Activated naive CD8-positive, alpha-beta T cell treated with anti-CD3 and anti-CD28 coated beads, Interleukin-2, amount 50 U/mL, for 16 hours (primary cell): ENCODE measurements around the gene RPL38.
A peak's percentile ranks its signal among the peaks of the same experiment; 100 is the strongest.
"Not testable (repeated sequence)": the region's sequence is repeated elsewhere in the genome, so short reads cannot be mapped to it uniquely, and the experiment has no call there.

Source experiments
- DNase-seq: peaks from one replicate; pipeline ENCODE4 v3.0.0-alpha.2; 2020; ENCODE audit warnings: low read depth, low spot score

RPL38 gene

DNA sequence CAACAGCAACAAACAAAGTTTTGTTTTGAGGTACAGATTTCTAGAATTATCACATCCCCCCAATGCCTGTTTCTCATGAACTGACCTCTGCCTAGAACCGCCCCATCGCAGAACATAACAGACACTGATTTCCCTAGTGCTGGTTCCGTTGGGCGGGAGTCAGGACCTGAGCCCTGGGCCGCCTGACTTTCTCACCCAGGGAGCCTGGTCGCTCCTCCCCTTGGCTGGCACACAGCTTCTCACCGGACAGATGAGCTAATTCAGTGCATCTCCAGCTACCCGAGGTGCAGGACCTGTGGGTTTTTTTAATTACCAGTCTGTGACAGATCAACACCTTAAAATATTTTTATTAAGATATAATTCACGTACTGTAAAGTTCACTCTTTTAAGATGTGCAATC, 20.1 kb upstream of the RPL38 start:
- no peak for DNase-seq

DNA sequence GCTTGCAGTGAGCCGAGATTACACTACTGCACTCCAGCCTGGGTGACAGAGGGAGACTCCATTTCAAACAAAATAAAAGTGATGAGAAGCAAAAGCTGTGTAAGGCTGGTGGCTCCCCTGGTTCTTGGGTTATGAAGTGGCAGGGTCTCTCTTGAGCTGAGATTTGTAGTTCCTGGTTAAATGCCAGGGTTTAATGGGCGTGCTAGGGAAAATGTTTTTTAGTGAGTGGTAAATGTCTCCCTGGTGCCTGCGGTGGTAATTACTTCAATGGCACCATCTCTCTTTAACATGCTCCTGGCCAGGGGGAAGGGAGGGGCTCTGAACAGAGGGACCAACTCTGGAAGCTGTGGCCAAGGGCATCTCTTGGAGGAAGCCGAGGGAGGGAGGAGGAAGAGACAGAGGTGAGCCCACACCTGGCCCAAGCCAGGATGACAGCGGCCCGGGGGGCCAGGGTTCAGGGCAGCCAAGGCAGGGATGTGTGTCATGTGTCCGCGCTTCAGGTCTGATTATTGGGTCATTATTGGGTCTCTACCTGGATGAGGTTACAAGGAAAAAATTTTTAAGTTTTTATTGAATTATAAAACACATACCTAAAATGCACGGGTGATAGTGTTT, 17.8 kb upstream of the RPL38 start:
- no peak for DNase-seq

DNA sequence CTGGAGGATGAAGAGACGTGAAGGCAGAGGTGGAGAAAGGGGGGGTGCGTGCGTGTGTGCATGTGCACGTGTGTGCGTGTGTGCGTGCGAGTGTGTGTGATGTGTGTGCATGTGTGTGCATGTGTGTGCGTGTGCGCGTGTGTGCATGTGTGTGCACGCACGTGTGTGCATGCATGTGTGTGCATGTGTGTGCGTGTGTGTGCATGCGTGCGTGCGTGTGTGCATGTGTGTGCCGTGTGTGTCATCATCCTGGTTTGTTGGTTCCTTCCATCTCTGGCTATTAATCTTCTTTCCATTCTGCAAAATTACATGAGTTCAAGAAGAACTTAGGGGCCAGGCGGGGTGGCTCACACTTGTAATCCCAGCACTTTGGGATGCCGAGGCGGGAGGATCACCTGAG, 17.0 kb upstream of the RPL38 start:
- no peak for DNase-seq

DNA sequence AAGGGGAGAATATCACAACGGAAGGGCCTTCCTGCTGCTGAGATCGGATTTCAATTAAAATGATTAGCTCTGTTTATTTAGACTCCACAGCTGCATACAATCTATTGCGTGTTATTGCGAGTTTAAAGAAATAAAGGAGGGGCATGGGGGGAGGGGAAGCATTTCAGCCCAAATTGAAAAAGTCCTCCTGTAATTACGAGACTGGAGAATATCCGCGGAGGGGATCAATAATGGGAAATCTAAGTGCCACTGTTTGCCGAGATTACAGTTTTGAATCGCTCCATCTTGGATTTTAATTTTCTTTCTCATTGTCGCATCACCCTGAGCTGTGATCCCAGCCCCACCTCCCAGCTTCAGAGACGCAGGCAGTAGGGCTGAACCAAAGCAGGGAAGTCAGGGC, 15.7 kb upstream of the RPL38 start:
- no peak for DNase-seq

DNA sequence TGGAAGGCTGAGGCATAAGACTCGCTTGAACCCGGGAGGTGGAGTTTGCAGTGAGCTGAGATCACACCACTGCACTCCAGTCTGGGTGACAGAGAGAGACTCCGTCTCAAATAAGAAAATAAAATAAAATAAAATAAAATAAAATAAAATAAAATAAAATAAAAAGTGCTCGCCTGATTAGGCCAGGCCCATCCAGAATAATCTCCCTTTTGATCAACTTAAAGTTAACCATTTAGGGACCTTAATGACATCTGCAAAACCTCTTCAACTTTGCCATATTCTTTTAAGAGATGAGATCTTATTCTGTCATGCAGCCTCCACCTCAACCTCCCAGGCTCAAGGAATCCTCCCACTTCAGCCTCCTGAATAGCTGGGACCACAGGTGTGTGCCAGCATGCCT, 14.8 kb upstream of the RPL38 start:
- not testable (repeated sequence) for DNase-seq

DNA sequence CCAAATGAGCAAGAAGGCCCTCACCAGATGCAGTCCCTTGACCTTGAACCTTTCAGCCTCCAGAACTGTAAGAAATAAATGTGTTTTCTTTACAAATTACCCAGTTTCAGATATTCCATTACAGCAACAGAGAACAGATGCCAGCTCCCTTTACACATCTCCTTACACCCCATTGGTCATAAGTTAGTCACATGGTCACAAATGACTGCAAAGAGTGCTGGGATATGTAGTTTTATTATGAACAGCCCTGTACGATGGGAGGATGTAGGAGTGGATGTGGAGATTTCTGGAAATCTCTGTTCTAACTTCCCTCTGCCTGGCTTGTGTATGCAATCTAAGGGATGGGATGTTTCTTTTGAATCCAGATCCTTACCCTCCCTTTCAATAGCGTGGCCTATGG, 13.3 kb upstream of the RPL38 start:
- no peak for DNase-seq

DNA sequence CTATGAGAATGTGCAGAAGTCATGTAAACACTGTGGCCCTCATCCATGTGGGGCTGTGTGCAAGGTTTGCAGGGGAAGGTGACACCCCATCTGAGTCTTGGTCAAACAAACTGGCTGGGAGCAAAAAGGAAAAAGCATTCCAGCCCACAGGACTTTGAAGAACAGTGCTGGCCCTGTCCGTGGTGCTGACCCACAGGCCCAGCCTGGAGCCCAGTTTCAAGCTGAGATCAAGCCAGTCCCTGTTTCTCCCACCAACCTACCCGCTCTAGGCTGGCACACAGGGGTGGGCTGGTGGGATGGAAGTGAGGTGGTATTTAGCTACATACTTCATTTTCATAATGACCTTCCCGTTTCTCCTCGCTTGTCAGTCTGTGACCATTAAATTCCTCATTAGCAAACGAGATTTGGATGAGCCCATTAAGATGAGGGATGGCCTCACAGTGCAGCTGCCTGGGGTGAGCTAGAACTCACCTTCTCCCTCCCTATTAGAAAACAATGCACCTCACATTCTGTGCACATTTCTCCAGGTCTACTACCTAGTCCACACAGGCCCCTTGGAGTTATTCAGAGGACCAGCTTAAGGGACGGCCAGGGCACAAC, 12.6 kb upstream of the RPL38 start:
- DNase-seq, result no peak

DNA sequence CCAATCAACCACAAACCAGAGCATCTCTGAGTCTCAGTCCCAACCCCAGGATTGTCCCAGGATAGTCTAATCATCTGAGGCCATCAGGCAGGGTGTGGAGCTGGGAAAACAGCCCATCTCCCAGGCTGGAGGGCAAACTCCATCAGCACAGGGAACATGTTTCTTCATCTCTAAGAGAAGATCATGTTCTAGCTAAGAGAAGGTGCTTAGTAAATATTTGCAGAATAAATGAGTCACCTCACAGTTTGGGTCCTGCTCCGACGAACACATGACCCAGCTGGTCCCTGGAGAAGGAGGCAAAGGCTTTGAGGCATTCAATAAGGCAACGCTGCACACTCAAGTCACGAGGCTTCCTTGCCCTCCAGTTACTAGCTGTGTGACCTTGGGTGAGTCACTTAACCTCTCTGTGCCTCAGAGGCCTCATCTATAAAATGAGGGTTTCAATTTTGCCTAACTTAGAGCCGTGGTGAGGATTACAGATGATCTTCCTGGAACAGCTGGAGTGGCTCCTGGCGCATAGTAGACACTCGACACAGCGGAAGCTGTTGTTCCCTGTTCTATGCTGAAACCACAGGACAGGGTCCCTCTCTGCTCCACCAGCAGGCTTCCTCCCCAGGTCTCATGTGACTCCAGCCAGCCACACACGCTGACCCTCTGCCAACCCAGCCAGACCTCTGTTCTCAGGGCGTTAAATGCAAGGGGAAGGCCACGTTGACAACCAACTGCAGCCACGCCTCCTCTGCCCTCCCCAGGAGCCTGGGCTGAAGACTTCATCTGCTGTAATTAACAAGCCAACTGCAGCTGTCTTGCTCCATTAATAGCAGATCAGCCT, 10.3 kb upstream of the RPL38 start:
- DNase-seq, result no peak

DNA sequence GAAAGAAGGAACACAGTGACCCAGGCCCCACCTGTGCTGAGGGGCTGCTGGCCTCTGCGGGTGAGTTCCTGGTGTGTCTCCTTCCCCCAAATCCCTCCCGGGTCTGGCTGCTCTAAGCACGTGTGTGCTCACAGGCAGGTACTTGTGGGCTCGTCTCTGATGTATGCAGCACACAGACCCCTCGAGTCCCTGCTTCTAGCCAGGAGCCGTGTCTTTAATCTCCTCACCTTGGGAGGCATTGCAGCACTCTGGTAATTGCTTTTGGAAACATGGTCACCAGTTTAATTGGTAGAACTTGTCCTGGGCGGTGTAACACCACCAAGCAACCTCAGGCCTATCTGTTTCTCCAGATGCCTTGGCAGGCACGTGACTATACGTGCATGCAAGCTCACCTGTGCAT, 8.8 kb upstream of the RPL38 start:
- no peak for DNase-seq

DNA sequence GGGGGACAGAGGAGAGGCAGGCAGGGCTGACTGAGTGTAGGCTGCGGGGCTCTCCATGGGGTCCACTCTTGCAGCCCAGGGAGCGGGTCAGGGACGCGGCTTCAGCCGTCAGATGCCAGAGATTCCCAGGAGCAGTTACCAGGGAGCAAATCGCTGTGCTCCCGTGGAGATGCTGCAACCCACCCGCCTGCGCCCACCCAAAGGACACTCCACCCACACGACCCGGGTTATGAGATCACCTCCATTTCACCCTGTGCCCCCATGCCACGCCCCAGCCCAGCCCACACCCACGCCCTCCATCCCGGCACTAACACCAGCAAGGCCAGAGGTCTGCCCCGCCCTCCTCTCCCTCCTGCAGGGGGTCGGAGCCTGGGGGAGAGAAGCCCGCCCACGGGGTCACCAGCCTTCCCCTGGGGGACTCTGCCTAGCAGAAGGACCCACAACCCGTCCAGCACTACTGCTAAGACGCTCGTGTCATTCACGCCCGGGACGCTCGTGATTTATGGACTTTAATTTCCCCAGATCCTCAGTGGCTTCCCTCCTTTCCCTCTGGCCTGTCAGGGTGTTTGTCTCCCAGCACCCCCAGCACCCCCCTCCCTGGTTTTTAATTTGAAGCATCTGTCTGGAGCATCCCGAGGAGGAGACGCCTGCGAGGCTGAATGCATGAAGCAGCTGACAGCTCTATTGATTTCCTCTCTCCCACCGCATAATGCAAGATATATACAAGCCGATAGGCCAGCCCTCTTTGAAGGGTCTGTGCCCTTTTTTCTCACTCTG, 6.7 kb upstream of the RPL38 start:
- DNase-seq, result no peak

DNA sequence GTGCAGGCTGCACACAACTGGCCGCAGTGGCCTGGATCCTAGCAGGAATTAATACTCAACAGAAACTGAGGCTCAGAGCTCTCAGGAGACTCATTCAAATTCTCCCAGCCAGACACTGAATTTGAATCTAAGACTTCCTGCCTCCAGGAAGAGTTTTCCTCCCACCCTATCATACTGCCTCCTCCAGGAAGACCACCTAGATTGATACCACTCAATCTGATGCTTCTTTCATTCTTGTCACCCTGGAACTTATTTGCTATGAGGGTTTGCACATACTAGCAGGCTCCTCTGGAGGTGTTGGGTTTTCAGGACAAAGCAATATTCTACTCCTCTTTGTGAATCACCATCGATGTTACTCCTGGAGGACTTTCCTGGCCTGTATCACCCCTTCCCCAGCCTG, 5.7 kb upstream of the RPL38 start:
- no peak for DNase-seq

DNA sequence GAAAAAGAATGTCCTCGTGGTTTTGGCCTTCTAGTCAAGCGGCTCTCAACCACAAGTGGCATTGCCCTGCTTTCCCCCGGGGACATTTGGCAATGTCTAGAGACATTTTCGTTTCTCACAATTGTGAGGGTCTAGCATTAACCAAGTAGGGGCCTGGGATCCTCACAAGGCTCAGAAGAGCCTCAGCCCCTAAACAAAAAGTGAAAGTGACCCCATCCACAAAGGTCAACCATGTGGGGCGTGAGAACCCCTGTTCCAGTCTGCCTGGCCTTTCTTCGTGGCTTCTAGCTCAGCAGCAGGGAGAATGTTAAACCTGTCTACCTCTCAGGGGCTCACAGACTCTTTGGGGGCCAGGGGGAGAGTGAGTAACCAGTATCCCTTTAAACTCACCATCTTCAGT, 4.8 kb upstream of the RPL38 start:
- no peak for DNase-seq

DNA sequence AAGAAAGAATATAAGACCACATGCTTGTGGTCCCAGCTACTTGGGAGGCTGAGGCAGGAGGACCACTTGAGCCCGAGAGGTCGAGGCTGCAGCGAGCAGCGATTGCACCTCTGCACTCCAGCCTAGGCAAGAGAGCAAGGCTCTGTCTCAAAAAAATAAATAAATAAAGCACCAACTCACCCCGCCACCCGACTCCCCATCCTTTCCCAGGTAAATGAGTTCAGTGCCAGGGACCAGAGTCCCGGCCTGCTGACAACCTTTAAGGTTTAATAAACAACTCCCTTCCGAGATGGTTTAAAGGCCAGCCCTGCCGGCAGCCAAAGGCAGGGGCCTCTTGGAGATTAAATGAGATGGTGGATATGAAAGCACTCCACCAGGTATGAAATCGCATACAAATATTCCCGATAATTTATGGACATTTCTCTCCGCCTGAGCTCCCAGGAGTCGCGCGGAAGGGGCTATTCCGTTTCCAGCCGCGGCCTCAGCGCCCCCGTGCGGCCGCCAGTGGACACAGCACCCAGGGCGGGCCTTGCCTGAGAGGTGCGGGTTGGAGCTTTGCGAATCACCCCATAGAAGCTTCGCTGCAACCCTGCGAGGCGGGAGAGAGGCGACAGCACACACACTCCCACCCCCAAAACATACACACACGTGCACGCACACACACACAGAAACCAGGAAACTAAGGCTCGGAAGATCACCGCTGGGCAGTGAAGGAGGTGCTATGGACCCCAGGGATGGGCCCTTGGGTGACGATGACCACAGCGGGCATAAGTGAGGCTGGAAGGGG, 4.0 kb upstream of the RPL38 start:
- DNase-seq, result peak; percentile 47

DNA sequence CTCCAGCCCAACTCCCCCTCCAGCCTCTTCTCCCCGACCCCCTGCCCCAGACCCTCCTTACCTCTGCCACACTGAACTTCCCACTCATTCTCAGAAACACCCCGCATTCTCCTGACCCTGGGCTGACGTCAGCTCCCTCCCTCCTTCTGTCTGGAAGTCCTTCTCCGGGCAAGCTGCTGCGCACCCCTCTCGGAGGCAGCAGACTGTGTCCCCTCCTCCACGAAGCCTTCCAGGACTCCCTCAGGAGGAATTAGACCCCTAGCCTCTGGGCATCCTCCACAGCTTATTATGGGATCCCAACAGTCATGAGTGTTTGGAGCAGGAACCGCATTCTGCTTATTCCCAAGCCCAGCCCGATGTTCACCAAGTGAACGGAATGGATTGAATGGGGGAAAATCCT, 3.4 kb upstream of the RPL38 start:
- DNase-seq, result no peak

DNA sequence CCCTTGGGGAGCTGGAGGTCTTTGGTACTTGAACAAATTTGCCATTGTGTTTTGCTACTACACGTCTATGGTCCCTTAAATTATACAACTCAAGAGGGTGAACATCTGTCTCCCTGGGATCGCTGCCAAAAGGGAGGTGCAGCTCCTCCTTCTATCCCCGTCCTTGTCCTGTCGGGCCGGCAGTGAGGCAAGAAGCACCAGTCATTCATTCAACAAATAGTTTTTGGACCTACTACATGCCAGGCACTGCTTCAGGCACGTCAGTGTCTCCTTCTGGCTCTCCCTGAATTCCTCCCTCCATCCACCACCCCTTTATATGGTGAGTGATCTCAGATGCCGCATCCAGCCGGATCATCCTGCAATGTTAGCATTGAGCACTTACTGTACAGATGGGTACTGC, 2.2 kb upstream of the RPL38 start:
- no peak for DNase-seq

DNA sequence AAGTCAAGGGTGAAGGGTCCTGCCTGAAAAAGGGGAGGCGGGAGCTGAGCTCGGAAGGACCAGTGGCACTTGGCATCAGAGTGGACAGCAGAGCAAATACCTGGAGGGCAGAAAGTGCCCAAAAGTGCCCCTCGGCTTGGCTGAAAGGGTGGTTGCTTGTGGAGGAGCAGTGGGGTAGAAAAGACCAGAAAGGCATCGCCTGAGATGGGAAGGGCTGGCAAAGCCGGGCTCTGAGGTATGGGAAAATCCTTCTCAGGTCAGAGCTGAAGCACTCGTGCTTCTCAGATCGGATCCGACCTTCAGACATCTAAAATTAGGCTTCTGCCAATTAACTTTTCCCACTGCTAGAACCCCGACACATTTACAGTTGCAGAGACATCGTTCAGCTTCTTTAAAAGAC, 1.5 kb upstream of the RPL38 start:
- no peak for DNase-seq

DNA sequence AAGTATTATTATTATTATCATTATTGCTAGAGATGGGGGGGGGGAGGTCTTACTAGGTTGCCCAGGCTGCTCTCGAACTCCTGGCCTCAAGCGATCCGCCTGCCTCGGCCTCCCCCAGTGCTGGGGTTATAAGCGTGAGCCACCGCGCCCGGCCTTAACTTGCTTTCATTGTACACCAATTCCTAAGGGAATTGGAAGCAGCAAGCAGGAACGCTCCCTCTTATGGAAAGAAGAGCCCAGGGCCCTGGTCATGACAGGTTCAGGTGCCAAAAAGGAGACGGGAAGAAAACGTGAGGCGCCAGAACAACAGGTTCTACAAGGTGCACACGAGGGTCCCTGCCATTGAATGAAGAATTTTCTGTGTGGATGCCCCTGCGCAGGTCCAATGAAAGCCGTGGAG, 540 bp upstream of the RPL38 start:
- no peak for DNase-seq

DNA sequence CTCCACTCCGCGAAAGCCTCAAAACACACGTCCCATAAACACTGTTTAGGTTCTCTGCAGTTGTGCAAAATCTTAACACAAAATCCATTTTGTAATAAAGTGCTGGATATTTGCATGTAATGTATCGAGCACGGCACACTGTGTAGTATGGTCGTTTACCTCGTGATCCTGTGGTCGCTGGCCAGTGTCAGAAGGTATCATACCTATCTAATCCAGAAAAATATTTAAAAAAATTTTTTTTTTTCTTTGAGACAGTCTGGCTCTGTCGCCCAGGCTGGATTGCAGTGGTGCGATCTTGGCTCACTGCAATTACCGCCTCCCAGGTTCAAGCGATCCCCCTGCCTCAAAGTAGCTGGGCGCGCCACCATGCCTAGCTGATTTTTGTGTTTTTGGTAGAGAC, 996 bp downstream of the RPL38 start:
- no peak for DNase-seq

DNA sequence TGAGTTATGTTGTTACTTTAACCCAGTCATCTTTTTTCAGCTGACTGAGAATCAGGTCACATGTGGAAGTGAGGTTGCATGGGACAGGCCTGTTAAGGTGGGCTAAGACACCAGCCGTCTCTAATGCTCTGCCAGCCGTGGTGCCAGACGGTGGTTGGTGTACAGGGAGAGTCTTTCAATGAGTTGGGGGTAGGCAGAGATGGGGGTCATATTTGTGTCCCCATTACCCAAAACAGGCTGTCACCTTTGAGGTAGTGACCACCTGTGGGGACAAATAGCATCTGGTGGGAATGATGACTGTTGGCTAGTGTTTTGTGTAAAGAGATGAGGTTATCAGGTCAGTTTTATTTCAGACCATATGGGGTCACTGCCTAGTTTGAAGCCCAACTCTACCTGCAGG, 1.8 kb downstream of the RPL38 start:
- DNase-seq, result no peak

DNA sequence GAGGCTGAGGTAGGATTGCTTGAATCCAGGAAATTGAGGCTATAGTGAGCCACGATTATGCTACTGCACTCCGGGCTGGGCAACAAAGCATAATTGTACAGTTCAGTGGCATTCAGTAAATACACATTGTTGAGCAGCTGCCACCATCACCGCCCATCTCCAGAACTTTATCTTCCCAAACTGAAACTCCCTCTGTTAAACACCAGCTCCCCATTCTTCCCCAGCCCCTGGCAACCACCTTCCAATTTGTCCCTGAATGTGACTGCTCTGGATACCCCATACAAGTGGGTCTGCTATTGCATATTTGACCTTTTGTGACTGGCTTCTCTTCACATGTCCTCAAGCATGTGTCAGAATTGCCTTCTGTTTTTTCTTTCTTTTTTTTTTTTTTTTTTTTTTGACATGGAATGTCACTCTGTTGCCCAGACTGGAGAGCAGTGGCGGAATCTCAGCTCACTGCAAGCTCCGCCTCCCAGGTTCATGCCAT, 2.9 kb downstream of the RPL38 start:
- DNase-seq, result no peak
